Parathyroid adenoma (tissue), 2 donors: ENCODE results near the gene NOL8.

ENCODE experiments used
- H2AFZ ChIP-seq: fragments of 300-600 bp; sonication (generic); one replicate; pipeline ENCODE4 v1.7.0; 2017; ENCODE audit warnings: antibody characterized with exemption, mild to moderate bottlenecking
- H3K27ac ChIP-seq: fragments of 300-600 bp; sonication (generic); one replicate; pipeline ENCODE4 v1.7.0; 2017
- H3K27me3 ChIP-seq: fragments of 300-600 bp; sonication (generic); one replicate; pipeline ENCODE4 v1.7.0; 2017; ENCODE audit warnings: low read length; ENCODE audit not compliant: control insufficient read depth, insufficient read depth
- H3K36me3 ChIP-seq: fragments of 300-600 bp; sonication (generic); one replicate; pipeline ENCODE4 v1.7.0; 2017; ENCODE audit warnings: low read length; ENCODE audit not compliant: control insufficient read depth, insufficient read depth
- H3K4me1 ChIP-seq: fragments of 300-600 bp; sonication (generic); one replicate; pipeline ENCODE4 v1.7.0; 2017; ENCODE audit warnings: control low read depth
- H3K4me2 ChIP-seq: fragments of 300-600 bp; sonication (generic); one replicate; pipeline ENCODE4 v1.7.0; 2017; ENCODE audit warnings: low read length
- H3K4me3 ChIP-seq: fragments of 300-600 bp; sonication (generic); one replicate; pipeline ENCODE4 v1.7.0; 2017; ENCODE audit warnings: low read depth, low read length
- H3K79me2 ChIP-seq: fragments of 300-600 bp; sonication (generic); one replicate; pipeline ENCODE4 v1.7.0; 2017; ENCODE audit warnings: control low read depth
- H3K9ac ChIP-seq: fragments of 300-600 bp; sonication (generic); one replicate; pipeline ENCODE4 v1.7.0; 2017; ENCODE audit warnings: mild to moderate bottlenecking
- H3K9me3 ChIP-seq: fragments of 300-600 bp; sonication (generic); one replicate; pipeline ENCODE4 v1.7.0; 2017; ENCODE audit warnings: low read length; ENCODE audit not compliant: control insufficient read depth
- CTCF ChIP-seq: fragments of 300-600 bp; sonication (generic); IDR thresholded peaks from one replicate; pipeline ENCODE4 v1.7.0; 2017; ENCODE audit warnings: antibody characterized with exemption, mild to moderate bottlenecking
- donor health status: primary hyperparathyroidism.

NOL8 gene

DNA sequence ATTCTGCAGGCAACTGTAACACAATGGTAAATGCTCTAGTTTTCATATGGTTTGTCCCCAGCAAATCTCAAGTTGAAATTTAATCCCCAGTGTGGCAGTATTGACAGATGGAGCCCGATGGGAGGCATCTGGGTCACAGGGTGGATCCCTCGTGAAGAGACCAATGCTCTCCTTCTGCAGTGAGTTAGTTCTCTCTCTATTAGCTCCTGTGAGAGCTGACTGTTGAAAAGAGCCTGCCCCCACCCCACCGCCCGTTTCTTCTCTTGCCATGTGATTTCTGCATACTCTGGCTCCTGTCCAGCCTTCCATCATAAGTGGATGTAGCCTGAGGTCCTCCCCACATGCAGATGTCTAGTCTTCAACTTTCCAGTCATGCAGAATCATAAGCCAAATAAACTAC, 58.7 kb downstream of the NOL8 start:
- H3K9me3 ChIP-seq = no peaks in the 10 kb centered on the region
- H3K36me3 ChIP-seq = no peaks in the 10 kb centered on the region
- no peak overlapping the region for H2AFZ ChIP-seq
- no peaks in the 10 kb centered on the region for H3K27me3 ChIP-seq
- H3K4me3 ChIP-seq = no peak overlapping the region
- H3K79me2 ChIP-seq = no peaks in the 10 kb centered on the region
- no peaks in the 10 kb centered on the region for H3K4me1 ChIP-seq
- H3K9ac ChIP-seq = no peak overlapping the region
- H3K27ac ChIP-seq = no peak overlapping the region
- no peak for TF ChIP-seq CTCF
- H3K4me2 ChIP-seq = no peak overlapping the region

DNA sequence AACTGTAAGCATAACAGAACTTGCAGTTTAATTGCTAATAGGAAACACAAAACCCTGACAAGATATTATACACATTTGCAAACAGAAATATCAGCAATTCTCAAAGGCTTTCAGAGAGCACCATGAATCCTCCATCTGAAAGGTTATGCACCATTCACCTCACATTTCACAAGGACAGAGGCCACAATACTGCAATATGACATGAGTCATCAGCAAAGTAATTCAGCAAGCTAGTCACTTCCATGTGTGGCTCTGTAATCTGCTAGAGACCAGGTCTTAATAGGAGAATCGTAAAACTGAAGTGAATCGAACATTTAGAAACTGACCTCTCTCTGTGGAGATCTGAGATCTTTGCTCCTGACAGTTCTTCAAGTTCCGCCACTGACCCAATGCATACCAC, 60.0 kb downstream of the NOL8 start:
- no peaks in the 10 kb centered on the region for H3K9me3 ChIP-seq
- H3K4me3 ChIP-seq = no peak overlapping the region
- TF ChIP-seq CTCF = no peak
- no peak overlapping the region for H3K9ac ChIP-seq
- H3K4me1 ChIP-seq = no peaks in the 10 kb centered on the region
- H3K36me3 ChIP-seq = no peaks in the 10 kb centered on the region
- no peak overlapping the region for H3K4me2 ChIP-seq
- no peak overlapping the region for H3K27ac ChIP-seq
- H3K27me3 ChIP-seq = no peaks in the 10 kb centered on the region
- H3K79me2 ChIP-seq = no peaks in the 10 kb centered on the region
- no peak overlapping the region for H2AFZ ChIP-seq

DNA sequence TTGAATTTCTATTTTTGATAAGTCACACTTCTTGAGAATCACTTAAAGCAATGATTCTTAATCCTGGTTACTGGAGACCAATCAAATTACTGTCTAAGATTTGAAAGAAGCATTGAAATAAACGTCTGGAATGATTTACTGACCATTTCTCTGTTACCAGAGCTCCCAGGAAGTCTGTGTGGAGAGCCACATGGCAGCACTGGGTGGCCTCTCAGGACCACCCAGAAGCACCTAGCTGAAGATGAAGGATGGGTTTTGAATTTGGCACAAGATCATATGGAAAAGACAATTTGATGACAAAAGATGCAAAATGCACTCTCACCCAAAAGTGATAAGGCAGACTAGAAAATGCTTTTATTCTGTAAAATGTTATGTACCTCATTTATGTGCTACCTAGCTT, 62.0 kb downstream of the NOL8 start:
- Histone ChIP-seq H3K4me1 (no peaks in the 10 kb centered on the region), H3K27ac (no peak overlapping the region), H2AFZ (no peak overlapping the region), H3K27me3 (no peaks in the 10 kb centered on the region), H3K9ac (no peak overlapping the region), H3K4me3 (no peak overlapping the region), H3K79me2 (no peaks in the 10 kb centered on the region), H3K4me2 (no peak overlapping the region), H3K9me3 (no peaks in the 10 kb centered on the region), H3K36me3 (no peaks in the 10 kb centered on the region)
- TF ChIP-seq CTCF = no peak

DNA sequence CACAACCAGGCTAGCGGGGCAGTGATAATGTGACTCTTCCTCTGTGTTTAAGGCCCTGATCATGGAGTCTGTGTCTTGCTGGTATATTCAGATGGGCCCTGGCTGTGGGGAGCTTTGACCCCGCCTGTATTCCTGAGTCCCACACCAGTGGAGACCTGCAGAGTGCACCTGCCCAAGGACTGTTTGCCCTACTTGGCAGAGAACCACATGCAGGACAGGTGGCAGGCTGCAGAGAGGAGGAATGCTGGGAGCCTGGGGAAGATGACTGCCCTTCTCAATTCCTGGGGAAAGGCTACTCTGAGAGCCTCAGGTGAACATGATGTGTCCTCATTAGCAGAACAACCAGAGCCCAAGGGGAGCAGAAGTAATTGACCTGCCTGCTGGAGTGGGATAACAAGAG, 67.8 kb downstream of the NOL8 start:
- no peak overlapping the region for H2AFZ ChIP-seq
- H3K27me3 ChIP-seq = no peaks in the 10 kb centered on the region
- H3K9me3 ChIP-seq = no peaks in the 10 kb centered on the region

More for the DNA sequence above, 67.8 kb downstream of the NOL8 start:
- Histone ChIP-seq H3K79me2 (no peaks in the 10 kb centered on the region), H3K36me3 (no peaks in the 10 kb centered on the region), H3K9ac (no peak overlapping the region), H3K27ac (no peak overlapping the region), H3K4me1 (no peaks in the 10 kb centered on the region), H3K4me2 (no peak overlapping the region), H3K4me3 (no peak overlapping the region)
- TF ChIP-seq CTCF = no peak
